SK-N-MC (cell line): ENCODE data around the gene TNFRSF8.

Source experiments
- DNase-seq: peaks from one replicate; pipeline ENCODE4 v3.0.0-alpha.2; 2011; ENCODE audit warnings: low read depth, low spot score
- H3K27ac ChIP-seq: fragments of 200-600 bp; sonication (generic); 2 replicates; pipeline ENCODE4 v1.5.1; 2016; ENCODE audit warnings: mixed run types
- H3K36me3 ChIP-seq: fragments of 200-600 bp; sonication (generic); 2 replicates; pipeline ENCODE4 v1.6.1; 2017; ENCODE audit warnings: antibody characterized with exemption, low read length, mixed read lengths; ENCODE audit not compliant: insufficient read depth
- H3K4me3 ChIP-seq: fragments of 200-600 bp; sonication (generic); 2 replicates; pipeline ENCODE4 v1.5.1; 2016
- H3K9ac ChIP-seq: fragments of 200-600 bp; sonication (generic); 2 replicates; pipeline ENCODE4 v1.8.0; 2017; ENCODE audit warnings: mixed run types, mixed read lengths; ENCODE audit not compliant: insufficient read length
- H3K9me3 ChIP-seq: fragments of 200-600 bp; sonication (generic); 2 replicates; pipeline ENCODE4 v1.6.1; 2017; ENCODE audit warnings: low read depth, mild to moderate bottlenecking, antibody characterized with exemption, low read length, moderate library complexity, mixed read lengths
- EZH2 ChIP-seq: fragments of 200-600 bp; sonication (generic); IDR thresholded peaks from one replicate; pipeline ENCODE4 v1.6.1; 2017; ENCODE audit warnings: antibody characterized with exemption
- FOXP2 ChIP-seq: optimal IDR thresholded peaks from 2 replicates; pipeline ENCODE3; 2011; ENCODE audit warnings: mild to moderate bottlenecking, moderate library complexity; ENCODE audit not compliant: insufficient read depth; ENCODE audit errors: extremely low read length, control extremely low read depth
- POLR2AphosphoS5 ChIP-seq: IDR thresholded peaks from 2 replicates; pipeline ENCODE4 v1.6.1; 2012; ENCODE audit warnings: mild to moderate bottlenecking, low read depth, low read length, borderline replicate concordance

Gene TNFRSF8

DNA sequence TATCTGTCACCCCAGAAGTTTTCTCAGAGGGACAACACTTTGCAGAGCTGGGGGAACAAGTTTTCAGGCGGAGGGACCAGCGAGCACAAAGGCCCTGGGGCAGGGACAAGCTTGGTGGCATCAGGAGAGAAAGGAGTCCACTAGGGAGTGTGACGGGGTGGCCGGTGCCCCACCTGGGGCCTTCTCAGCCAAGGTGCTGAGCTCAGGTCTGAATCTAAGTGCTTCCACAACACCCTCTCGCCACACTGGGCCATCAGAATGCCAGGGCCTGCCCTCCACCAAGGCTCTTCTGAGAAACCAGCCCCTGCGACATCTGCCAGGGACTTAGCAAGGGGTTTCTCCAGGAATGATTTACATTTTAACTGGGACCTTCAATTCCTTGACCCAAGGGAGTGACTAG is 7.8 kb upstream of the TNFRSF8 start:
- Histone ChIP-seq H3K9me3 (no peaks in the 10 kb centered on the region), H3K36me3 (no peaks in the 10 kb centered on the region), H3K9ac (no peak overlapping the region), H3K27ac (no peak overlapping the region), H3K4me3 (no peak overlapping the region)
- TF ChIP-seq POLR2AphosphoS5 (no peak), FOXP2 (no peak), EZH2 (no peak)
- no peak for DNase-seq

GRCh38 chr1:12056331-12056841 is 6.7 kb upstream of the TNFRSF8 start:
- no peak overlapping the region for H3K9ac ChIP-seq
- H3K27ac ChIP-seq = no peak overlapping the region
- no peak overlapping the region for H3K4me3 ChIP-seq
- no peak for DNase-seq
- no peaks in the 10 kb centered on the region for H3K36me3 ChIP-seq
- TF ChIP-seq FOXP2 (no peak), POLR2AphosphoS5 (no peak), EZH2 (no peak)
- no peaks in the 10 kb centered on the region for H3K9me3 ChIP-seq

DNA sequence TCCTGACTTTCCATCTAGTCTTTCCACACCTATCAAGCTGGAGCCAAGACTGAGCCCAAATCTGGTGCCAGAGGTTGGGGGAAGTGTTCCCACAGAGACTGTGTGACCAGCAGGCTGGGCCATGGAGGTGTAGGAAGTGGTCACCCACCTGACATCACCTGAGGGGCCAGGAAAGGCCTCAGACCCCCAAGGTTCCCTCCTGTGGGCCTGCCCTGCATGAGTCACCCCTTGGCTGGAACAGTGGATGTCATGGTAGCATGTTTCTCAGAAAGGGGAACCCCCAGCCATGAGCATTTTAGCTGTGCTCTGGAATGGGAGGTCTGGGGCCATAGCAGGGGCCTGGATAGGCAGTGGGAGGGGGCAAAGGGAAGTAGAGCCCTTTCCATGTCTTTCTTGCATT is 5.7 kb upstream of the TNFRSF8 start:
- TF ChIP-seq POLR2AphosphoS5 = no peak
- TF ChIP-seq EZH2 = no peak
- no peak for TF ChIP-seq FOXP2
- DNase-seq = no peak
- no peak overlapping the region for H3K9ac ChIP-seq
- no peaks in the 10 kb centered on the region for H3K36me3 ChIP-seq
- H3K27ac ChIP-seq = no peak overlapping the region
- no peaks in the 10 kb centered on the region for H3K9me3 ChIP-seq
- H3K4me3 ChIP-seq = no peak overlapping the region

- Histone ChIP-seq H3K9ac (no peak overlapping the region), H3K27ac (no peak overlapping the region), H3K36me3 (no peaks in the 10 kb centered on the region), H3K9me3 (no peaks in the 10 kb centered on the region), H3K4me3 (no peak overlapping the region)
- DNase-seq = no peak
- TF ChIP-seq EZH2 (no peak), POLR2AphosphoS5 (no peak), FOXP2 (no peak)
Measured at GRCh38 chr1:12057940-12058687, 5.0 kb upstream of the TNFRSF8 start.

GRCh38 chr1:12059226-12059625 is 3.9 kb upstream of the TNFRSF8 start:
- Histone ChIP-seq H3K9me3 (no peaks in the 10 kb centered on the region), H3K36me3 (no peaks in the 10 kb centered on the region), H3K27ac (no peak overlapping the region), H3K4me3 (no peak overlapping the region), H3K9ac (no peak overlapping the region)
- DNase-seq = no peak
- TF ChIP-seq FOXP2 = no peak
- no peak for TF ChIP-seq POLR2AphosphoS5
- TF ChIP-seq EZH2 = no peak

DNA sequence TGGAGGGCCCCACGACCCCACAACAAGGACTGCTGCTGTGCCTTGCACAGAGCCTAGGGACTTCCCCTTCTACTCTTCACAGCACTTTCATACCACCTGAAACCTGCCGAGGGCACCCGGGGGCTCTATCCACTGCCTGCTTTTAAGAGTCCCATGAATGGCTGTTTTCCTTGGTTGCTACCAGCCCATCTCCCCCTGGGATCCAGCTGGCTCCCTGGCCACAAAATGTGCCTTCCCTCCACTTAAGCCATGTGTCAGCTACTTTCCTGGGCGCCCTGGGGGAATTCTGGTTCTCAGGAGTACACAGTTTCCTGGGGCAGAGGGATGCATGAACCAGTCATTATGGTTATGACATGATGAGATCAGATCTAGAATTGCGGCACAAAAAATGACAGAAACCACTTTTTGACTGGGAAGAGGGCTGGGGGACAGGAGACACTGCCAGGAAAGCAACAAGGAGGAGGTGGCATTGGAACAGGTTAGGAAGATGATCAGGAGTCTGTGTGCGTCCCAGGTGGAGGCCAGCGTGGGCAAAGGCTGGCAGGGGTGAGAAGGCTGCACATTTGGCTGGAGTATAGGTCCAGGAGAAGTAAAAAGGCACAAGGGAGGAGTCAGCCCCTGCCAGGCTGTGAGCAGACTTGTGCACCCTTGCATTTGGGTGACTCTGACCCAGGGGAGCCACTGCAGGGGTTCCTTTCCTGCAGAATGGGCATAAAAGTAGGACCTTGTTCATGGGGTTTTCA is 3.2 kb upstream of the TNFRSF8 start:
- Histone ChIP-seq H3K36me3 (no peaks in the 10 kb centered on the region), H3K4me3 (no peak overlapping the region), H3K9ac (no peak overlapping the region), H3K9me3 (no peaks in the 10 kb centered on the region), H3K27ac (no peak overlapping the region)
- no peak for DNase-seq
- TF ChIP-seq POLR2AphosphoS5 (no peak), EZH2 (no peak), FOXP2 (no peak)

DNA sequence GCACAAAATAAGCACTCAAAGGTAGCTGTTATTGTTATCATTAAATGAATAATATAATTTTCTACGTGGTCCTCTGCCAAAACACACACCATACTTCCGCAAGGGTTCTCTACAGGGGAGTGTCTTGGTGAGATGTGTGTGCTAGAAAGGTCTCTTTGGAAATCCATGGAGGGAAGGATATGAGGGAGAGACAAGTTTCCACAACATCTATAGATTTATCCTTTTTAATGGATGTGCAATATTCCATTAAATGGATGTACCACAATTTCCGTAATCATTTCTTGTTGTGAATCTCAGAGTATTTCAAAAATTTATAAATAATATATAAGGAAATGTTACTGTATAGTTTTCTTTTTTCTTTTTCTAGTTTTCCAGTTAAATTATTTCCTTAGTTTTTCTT is 2.6 kb upstream of the TNFRSF8 start:
- Histone ChIP-seq H3K27ac (no peak overlapping the region), H3K4me3 (no peak overlapping the region), H3K9ac (no peak overlapping the region), H3K36me3 (no peaks in the 10 kb centered on the region), H3K9me3 (no peaks in the 10 kb centered on the region)
- TF ChIP-seq EZH2 (no peak), FOXP2 (no peak), POLR2AphosphoS5 (no peak)
- DNase-seq = no peak

DNA sequence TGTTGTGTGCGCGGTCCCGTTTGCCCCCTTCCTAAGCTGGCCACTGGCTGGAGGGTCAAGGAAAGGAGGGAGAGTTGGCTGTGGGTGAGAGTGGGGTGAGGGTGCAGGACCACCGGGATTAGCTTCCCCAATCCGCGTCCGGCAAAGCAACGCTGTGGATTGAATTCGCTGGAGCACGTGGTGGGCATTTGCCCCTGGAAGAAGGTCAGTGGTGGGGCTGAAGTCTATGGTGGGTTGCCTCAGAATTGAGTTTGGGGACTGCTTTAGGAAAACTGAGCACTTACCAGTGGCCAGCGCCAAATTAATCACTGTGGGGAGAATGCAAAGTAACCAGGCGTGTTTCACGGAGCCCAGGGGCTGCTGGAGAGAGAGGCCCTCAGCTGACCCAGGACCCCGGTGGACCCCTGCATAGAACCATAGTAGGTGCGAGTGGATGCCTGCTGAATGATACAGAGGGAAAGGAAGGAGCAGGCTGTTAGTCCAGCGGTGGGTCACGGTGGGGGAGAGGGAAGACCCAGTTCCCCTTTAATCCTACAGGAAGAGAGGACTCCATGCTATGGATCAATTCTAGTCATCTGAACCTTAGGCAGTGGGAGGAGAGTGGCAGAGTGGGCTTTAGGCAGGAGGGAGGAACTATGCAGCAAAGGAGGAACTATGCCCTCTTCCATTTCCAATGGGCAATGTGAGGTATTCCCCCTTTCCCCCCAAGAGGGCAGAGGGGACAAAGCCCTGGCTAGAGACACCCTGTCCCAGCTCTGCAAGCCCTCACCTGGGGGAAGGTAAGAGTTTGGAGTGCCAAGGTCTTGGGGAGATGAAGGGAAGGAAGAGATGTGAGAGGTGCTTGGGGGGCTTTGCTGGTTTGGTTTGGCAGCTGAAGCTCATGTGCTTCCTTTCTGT is 1.2 kb downstream of the TNFRSF8 start:
- DNase-seq = no peak
- TF ChIP-seq POLR2AphosphoS5 (no peak), EZH2 (no peak), FOXP2 (no peak)
- Histone ChIP-seq H3K9ac (no peak overlapping the region), H3K4me3 (no peak overlapping the region), H3K27ac (no peak overlapping the region), H3K36me3 (no peaks in the 10 kb centered on the region), H3K9me3 (no peaks in the 10 kb centered on the region)
